DOHH2 (cell line): Measurements from ENCODE around the gene PGAP2.
A peak's percentile ranks its signal among the peaks of the same experiment; 100 is the strongest.
"Not testable (repeated sequence)": the region's sequence is repeated elsewhere in the genome, so short reads cannot be mapped to it uniquely, and the experiment has no call there.

Experiments
- H3F3A ChIP-seq: fragments of 200-600 bp; sonication (generic), shearing (Covaris generic); 2 replicates; pipeline ENCODE4 v1.6.0; 2016; ENCODE audit warnings: antibody characterized with exemption, mild to moderate bottlenecking; ENCODE audit not compliant: control insufficient read depth, insufficient read depth
- H3K27ac ChIP-seq: fragments of 200-600 bp; sonication (generic); 2 replicates; pipeline ENCODE4 v1.5.1; 2014; ENCODE audit warnings: low read depth, mild to moderate bottlenecking, low read length, moderate library complexity
- H3K27me3 ChIP-seq: fragments of 200-600 bp; sonication (generic); 2 replicates; pipeline ENCODE4 v1.6.1; 2014; ENCODE audit warnings: mild to moderate bottlenecking, low read length, mixed read lengths; ENCODE audit not compliant: control insufficient read depth
- H3K36me3 ChIP-seq: fragments of 200-600 bp; sonication (generic); 2 replicates; pipeline ENCODE4 v1.6.1; 2014; ENCODE audit warnings: mild to moderate bottlenecking, low read length, moderate library complexity, mixed read lengths; ENCODE audit not compliant: control insufficient read depth
- H3K4me1 ChIP-seq: fragments of 200-600 bp; sonication (generic); 2 replicates; pipeline ENCODE4 v1.6.1; 2014; ENCODE audit warnings: mild to moderate bottlenecking, low read length, mixed read lengths; ENCODE audit not compliant: control insufficient read depth
- H3K4me2 ChIP-seq: fragments of 200-600 bp; sonication (generic); 2 replicates; pipeline ENCODE4 v1.6.0; 2014; ENCODE audit warnings: mild to moderate bottlenecking, low read length, moderate library complexity
- H3K4me3 ChIP-seq: fragments of 200-600 bp; sonication (generic); 2 replicates; pipeline ENCODE4 v1.5.1; 2014; ENCODE audit warnings: mild to moderate bottlenecking, low read length, mixed read lengths
- H3K79me2 ChIP-seq: fragments of 200-600 bp; sonication (generic); 2 replicates; pipeline ENCODE4 v1.6.1; 2014; ENCODE audit warnings: mild to moderate bottlenecking, low read length, mixed read lengths; ENCODE audit not compliant: control insufficient read depth
- H3K9me2 ChIP-seq: fragments of 200-600 bp; sonication (generic); replicated peaks from 2 replicates; pipeline ENCODE4 v1.6.1; 2014; ENCODE audit warnings: mild to moderate bottlenecking, low read length, mixed read lengths; ENCODE audit not compliant: control insufficient read depth
- H3K9me3 ChIP-seq: fragments of 200-600 bp; sonication (generic); 2 replicates; pipeline ENCODE4 v1.6.1; 2014; ENCODE audit warnings: antibody characterized with exemption, low read length, mixed read lengths; ENCODE audit not compliant: control insufficient read depth, insufficient read depth
- H4K20me1 ChIP-seq: fragments of 200-600 bp; sonication (generic); 2 replicates; pipeline ENCODE4 v1.6.0; 2014; ENCODE audit warnings: low read depth, mild to moderate bottlenecking, antibody characterized with exemption, low read length, moderate library complexity; ENCODE audit not compliant: control insufficient read depth, insufficient read depth
- EZH2phosphoT487 ChIP-seq: fragments of 200-600 bp; sonication (generic); IDR thresholded peaks from 2 replicates; pipeline ENCODE4 v1.6.1; 2017; ENCODE audit warnings: borderline replicate concordance, mild to moderate bottlenecking, antibody characterized with exemption, low read length, moderate library complexity, mixed read lengths
- TF ChIP-seq, protein P1 (sequence below): fragments of 200-600 bp; sonication (generic); IDR thresholded peaks from one replicate; pipeline ENCODE4 v1.5.1; 2014; ENCODE audit warnings: antibody characterized with exemption, mild to moderate bottlenecking, low read depth, low read length; ENCODE audit not compliant: poor library complexity, severe bottlenecking

Gene PGAP2

DNA sequence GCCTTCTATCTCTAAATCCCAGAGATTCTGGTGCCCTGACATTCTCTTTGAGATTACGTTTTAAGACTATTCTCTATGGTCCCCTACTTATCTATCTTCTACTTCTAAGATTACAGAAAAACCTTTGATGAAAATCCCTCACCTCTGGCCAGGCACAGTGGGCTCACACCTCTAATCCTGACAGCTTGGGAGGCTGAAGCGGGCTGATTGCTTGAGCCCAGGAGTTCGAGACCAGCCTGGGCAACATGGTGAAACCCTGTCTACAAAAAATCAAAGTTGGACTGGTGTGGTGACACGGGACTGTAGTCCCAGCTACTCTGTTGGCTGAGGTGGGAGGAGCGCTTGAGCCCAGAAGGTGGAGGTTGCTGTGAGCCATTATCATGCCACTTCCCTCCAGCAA is 25.4 kb upstream of the PGAP2 start:
- Histone ChIP-seq H3K4me2 (no peak overlapping the region), H3K9me3 (no peaks in the 10 kb centered on the region), H3K27me3 (no peaks in the 10 kb centered on the region), H3K27ac (no peak overlapping the region), H3K36me3 (peaks cover 86% of the 10 kb centered on the region), H3K4me1 (peaks cover 24% of the 10 kb centered on the region), H3K4me3 (no peak overlapping the region), H3K79me2 (peaks cover 83% of the 10 kb centered on the region), H3F3A (peaks cover 6% of the 10 kb centered on the region; the same call in 1 of the 2 replicates), H3K9me2 (no peaks in the 10 kb centered on the region), H4K20me1 (peaks cover 14% of the 10 kb centered on the region; the same call in 1 of the 2 replicates)
- no peak for TF ChIP-seq EZH2phosphoT487

DNA sequence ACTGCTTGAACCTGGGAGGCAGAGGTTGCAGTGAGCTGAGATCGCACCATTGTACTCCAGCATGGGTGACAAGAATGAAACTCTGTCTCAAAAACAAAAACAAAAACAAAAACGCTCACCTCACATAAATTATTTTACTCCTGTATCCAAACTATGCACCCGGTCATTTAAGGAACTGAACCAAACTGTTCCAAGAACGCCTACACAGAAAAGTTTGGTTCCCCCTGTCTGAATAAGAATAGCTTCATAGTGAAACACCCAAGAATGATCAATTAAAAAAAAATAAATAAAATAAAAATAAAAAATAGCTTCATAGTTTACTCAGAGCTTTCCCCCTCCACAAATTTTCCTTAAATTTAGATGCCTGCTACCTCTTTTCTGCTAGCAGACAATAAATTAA is 24.7 kb upstream of the PGAP2 start:
- H3K27ac ChIP-seq, result no peak overlapping the region
- no peak overlapping the region for H3K4me3 ChIP-seq
- H3K27me3 ChIP-seq, result no peaks in the 10 kb centered on the region
- no peak overlapping the region for H3K4me2 ChIP-seq
- TF ChIP-seq EZH2phosphoT487, result no peak
- TF ChIP-seq, protein P1, sequence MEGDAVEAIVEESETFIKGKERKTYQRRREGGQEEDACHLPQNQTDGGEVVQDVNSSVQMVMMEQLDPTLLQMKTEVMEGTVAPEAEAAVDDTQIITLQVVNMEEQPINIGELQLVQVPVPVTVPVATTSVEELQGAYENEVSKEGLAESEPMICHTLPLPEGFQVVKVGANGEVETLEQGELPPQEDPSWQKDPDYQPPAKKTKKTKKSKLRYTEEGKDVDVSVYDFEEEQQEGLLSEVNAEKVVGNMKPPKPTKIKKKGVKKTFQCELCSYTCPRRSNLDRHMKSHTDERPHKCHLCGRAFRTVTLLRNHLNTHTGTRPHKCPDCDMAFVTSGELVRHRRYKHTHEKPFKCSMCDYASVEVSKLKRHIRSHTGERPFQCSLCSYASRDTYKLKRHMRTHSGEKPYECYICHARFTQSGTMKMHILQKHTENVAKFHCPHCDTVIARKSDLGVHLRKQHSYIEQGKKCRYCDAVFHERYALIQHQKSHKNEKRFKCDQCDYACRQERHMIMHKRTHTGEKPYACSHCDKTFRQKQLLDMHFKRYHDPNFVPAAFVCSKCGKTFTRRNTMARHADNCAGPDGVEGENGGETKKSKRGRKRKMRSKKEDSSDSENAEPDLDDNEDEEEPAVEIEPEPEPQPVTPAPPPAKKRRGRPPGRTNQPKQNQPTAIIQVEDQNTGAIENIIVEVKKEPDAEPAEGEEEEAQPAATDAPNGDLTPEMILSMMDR, result no peak
- H3K36me3 ChIP-seq, result peaks cover 83% of the 10 kb centered on the region
- H4K20me1 ChIP-seq, result peaks cover 14% of the 10 kb centered on the region; the same call in 1 of the 2 replicates
- peaks cover 87% of the 10 kb centered on the region for H3K79me2 ChIP-seq
- H3K9me3 ChIP-seq, result no peaks in the 10 kb centered on the region
- no peaks in the 10 kb centered on the region for H3K9me2 ChIP-seq
- H3K4me1 ChIP-seq, result peaks cover 28% of the 10 kb centered on the region
- peaks cover 6% of the 10 kb centered on the region; the same call in 1 of the 2 replicates for H3F3A ChIP-seq

DNA sequence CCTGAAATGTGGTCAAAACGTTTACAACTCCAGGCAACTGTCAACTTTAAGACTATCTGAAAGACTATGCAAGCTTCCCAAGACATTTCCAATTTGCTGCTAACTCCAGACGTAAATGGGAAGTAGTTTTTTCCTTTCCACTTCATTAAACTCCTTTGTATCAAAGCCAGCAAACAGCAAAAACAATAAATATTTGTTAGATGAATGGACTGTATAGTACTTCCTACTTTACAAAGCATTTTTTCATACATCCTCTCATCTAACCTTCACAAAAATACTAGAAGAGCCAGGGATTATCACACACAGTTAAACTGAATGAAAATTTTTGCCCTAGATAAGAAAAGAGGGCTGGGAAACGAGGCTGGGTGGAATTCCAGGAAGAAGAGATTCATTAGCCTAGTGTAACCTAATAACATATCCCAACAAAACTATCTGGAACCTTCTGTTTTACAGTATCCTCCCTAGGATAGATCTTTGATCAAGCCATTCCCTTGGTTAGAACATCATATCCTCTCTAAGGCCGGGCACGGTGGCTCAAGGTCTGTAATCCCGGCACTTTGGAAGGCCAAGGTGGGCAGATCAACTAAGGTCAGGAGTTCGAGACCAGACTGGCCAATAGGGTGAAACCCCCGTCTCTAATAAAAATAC is 21.5 kb upstream of the PGAP2 start:
- peaks cover 28% of the 10 kb centered on the region for H3K4me1 ChIP-seq
- H3F3A ChIP-seq, result 0 out of 2 replicates have a peak, but pooled peaks cover 4% of the 10 kb centered on the region
- peak overlapping the region; percentile 3 for H3K4me2 ChIP-seq
- no peaks in the 10 kb centered on the region for H3K27me3 ChIP-seq
- H3K27ac ChIP-seq, result no peak overlapping the region
- H4K20me1 ChIP-seq, result peaks cover 14% of the 10 kb centered on the region; the same call in 1 of the 2 replicates
- H3K79me2 ChIP-seq, result peaks cover 100% of the 10 kb centered on the region
- TF ChIP-seq, protein P1, result no peak
- TF ChIP-seq EZH2phosphoT487, result no peak
- no peaks in the 10 kb centered on the region for H3K9me3 ChIP-seq
- H3K36me3 ChIP-seq, result peaks cover 71% of the 10 kb centered on the region
- no peak overlapping the region for H3K4me3 ChIP-seq
- no peaks in the 10 kb centered on the region for H3K9me2 ChIP-seq

DNA sequence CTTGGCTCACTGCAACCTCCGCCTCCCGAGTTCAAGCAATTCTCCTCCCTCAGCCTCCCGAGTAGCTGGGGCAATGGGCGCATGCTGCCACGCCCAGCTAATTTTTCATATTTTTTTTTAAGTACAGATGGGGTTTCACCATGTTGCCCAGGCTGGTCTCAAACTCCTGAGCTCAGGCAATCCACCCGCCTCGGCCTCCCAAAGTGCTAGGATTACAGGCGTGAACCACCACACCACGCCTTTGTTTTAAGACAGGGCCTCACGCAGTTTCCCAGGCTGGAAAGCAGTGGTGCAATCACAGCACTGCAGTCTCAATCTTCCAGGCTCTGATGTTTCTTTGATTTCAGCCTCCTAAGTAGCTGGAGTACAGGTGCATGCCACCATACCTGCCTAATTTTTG is 14.0 kb upstream of the PGAP2 start:
- not testable (repeated sequence) for H3K4me3 ChIP-seq, H3K9me2 ChIP-seq, H3K27me3 ChIP-seq, H3K9me3 ChIP-seq, H3F3A ChIP-seq, H3K4me2 ChIP-seq, H3K27ac ChIP-seq
- Histone ChIP-seq H4K20me1 (peaks cover 24% of the 10 kb centered on the region), H3K79me2 (peaks cover 93% of the 10 kb centered on the region), H3K36me3 (peaks cover 68% of the 10 kb centered on the region), H3K4me1 (peaks cover 28% of the 10 kb centered on the region)
